NCI-H1694 treated with DMSO at 0.1 percent for 48 hours (cell line): ENCODE results near the gene RFX2.
"Not testable (repeated sequence)": the region's sequence is repeated elsewhere in the genome, so short reads cannot be mapped to it uniquely, and the experiment has no call there.

Experiments
- DNase-seq: peaks from one replicate; lab custom pipeline; 2025; lab: John Stamatoyannopoulos, UW

RFX2 gene

DNA sequence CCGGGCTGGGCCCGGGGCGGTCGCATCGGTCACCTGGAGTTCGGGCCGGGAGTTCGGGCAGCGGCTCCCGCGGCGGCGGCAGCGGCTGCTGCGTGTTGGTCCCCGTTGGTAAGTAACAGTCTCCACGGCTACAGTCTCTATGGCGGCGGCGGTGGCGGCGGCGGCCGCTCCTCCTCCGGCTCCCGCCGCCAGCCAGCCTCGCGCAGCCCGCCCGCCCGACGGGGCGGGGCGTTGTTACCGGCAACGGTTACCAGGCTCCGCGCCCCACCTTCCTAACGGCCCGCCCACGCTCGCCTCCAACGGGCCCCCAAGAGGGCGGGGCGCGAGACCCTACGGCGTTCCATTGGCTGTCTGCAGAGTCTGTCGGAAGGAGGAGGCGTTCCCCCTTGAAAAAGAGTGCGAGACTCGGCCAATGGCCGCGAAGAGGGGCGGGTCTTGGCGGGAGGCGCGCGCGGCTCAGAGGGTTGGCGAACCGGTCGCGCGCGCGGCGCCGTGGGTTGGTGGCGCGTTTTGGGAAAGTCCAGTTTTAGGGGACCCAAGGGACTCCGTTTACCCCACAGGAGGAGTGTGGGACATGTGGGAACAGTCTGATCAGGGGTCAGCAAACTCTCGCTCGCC, at the start of gene RFX2:
Gene RFX2, minus strand, starts transcription at position 141 of the 618 bp plus-strand sequence. CDS start 63,004 bp downstream, outside the sequence.
- peak; percentile 90 for DNase-seq

DNA sequence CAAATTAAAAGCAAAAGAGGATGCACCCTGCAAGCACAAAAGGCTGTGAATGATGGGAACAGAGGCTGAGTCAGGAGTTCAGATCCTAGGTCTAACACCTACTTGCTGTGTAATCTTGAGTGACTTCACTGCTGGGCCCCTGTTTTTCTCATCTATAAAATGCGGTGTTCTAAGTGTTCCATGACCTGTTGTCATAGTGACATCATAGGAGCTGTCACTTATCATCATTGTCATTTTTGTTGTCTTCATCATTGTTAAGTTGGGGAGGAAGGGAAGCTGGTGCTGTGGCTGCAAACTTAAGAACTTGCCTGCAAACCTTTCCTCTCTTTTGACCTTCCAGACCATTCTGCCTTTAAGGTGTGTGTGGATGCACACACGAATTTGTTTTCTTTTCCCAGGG, 45.7 kb upstream of the RFX2 start:
- no peak for DNase-seq

DNA sequence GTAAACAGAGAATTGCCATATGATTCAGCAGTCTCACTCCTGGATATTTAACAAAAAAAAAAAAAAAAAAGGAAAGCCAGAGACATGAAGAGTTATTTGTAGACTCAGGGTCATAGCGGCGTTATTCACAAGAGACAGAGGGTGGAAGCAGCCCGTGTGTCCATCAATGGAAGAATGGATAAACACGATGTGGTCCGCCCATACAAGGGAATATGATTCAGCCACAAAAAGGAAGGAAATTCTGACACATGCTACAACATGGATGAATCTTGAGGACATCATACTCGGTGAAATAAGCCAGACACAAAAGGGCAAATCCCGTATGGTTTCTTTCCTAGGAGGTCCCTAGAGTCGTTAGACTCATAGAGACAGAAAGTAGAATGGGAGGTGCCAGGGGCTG, 40.0 kb upstream of the RFX2 start:
- no peak for DNase-seq

DNA sequence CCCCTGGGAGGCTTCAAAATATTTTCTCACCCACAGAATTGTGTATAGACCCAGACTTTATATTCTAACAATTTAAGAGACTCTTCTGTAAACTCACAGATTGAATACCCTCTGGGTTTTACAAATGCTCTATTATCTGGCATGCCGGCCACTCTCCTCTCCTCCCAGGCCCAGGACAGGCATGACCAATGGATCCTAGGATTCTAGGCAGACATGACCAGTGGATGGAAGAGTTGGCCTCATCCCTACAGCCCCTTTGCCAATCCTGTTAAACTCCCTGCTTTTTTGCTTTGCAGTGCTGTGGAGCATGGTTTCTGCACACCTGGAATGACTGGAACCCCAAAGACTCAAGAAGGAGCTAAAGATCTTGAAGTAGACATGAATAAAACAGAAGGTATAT, 30.9 kb upstream of the RFX2 start:
- no peak for DNase-seq

GRCh38 chr19:6138511-6138910, 28.2 kb upstream of the RFX2 start:
- no peak for DNase-seq

- DNase-seq, result no peak
These were observed 27.8 kb upstream of the RFX2 start for GRCh38 chr19:6138066-6138465.

DNA sequence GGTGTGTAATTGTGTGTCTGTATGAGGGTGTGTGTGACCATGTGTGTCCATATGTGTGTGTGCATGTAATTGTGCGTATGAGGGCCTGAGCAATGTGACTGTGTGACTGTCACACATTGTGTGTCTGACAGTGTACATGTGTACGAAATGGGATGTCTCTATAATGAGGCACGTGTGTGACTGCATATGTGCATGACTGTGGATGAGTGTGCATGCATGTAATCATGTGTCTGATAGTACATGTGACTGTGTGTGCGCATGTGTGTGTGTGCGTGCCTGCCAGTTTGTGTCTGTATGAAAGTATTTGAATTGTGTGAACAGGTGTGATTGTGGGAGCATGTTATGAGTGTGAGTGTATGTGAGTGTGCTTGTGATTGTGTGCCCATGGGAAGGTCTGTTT, 22.9 kb upstream of the RFX2 start:
- no peak for DNase-seq

- no peak for DNase-seq
These were observed 22.2 kb upstream of the RFX2 start for GRCh38 chr19:6132482-6132881.

- DNase-seq, result no peak
These were observed 17.5 kb upstream of the RFX2 start for GRCh38 chr19:6127716-6128335.

- peak; percentile 50 for DNase-seq
These were observed 16.2 kb upstream of the RFX2 start for GRCh38 chr19:6126335-6126974.

GRCh38 chr19:6125571-6125989, 15.3 kb upstream of the RFX2 start:
- DNase-seq, result peak; percentile 77

DNA sequence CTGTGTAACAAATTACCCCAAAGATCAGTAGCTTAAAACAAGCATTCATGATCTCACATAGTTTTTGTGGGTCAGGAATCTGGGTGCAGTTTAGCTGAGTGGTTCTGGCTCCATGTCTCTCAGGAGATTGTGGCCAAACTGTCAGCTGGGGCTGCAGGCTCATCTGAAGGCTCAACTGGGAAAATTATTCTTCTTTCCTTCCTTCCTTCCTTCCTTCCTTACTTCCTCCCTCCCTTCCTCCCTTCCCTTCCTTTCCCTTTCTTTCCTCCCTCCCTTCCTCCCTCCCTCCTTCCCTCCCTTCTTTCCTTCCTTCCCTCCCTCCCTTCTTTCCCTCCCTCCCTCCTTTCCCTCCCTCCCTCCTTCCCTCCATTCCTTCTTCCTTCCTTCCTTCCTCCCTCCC, 8.7 kb upstream of the RFX2 start:
- no peak for DNase-seq

GRCh38 chr19:6118043-6118442, 7.7 kb upstream of the RFX2 start:
- no peak for DNase-seq

GRCh38 chr19:6117534-6117933, 7.2 kb upstream of the RFX2 start:
- no peak for DNase-seq

DNA sequence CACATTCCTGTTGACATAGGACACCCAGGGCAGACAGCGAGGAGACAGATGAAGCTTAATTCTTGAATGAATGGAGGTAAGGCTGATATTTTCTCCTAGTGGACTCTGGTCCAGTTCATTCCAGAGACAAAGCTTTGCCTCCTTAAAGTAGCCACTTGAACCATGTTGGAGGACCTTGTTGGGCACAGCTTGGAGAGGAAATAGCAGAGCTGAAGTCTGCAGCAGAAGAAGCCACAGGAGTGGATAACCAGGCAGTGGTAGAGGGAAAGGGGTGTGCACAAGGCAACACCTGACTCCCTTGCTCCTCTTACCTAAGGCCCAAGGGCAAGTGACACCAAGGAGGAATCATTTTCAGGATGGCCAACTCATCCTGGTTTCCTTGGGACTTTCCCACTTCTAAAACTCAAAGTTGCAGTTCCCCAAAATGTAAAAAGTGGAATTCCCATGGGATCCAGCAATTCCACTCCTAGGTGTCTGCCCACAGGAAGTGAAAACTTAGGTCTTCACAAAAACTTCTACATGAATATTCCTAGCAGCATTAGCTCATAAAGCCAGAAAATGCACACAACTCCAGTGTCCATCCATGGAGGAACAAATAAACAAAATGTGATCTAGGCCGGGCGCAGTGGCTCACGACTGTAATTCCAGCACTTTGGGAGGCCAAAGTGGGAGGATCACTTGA, 6.6 kb upstream of the RFX2 start:
- no peak for DNase-seq

DNA sequence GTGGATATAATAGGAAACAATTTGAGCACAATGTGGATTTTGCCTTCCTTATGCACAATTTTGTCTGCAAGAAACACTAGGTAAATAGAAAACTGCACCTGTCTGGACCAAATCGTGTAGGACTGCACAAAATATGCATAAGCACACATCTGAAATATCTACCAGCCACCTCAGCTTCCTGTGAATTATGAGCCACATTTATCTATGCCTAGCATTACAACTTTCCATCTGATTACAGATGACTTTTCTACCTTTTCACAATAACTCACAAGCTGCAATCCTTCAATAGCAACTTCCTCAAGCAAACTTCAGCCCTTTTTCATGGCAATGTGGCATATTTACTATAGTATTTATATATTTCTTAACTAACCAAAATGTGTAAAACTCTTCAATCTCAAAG, 5.7 kb upstream of the RFX2 start:
- DNase-seq, result no peak

DNA sequence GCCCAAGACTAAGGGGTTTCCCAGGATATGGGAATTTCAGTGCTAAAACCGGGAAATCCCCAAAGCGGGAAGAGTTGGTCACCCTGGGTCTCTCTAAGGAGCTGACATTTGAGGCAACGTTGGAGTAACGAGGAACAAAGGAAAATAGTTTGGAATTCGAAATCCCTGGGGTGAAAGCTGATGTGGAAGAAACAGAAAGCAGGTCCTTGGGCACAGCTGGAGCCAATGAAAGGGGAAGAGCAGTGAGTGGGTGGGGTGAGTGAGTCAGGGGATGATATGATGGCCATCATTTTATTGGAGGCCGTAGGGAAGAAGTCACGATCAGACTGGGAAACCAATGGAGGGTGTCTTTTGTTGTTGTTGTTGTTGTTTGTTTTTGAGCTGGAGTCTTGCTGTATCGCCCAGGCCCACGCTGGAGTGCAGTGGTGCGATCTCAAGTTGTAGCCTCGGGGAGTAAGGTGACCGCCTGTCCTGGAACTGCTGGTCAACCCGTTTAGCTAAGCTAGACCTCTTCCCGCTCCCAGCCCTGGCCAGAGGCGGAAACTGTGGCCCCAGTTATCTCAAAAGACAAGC, 3.4 kb upstream of the RFX2 start:
- DNase-seq, result no peak

- DNase-seq, result no peak
These were observed 353 bp downstream of the RFX2 start for GRCh38 chr19:6109947-6110346.

DNA sequence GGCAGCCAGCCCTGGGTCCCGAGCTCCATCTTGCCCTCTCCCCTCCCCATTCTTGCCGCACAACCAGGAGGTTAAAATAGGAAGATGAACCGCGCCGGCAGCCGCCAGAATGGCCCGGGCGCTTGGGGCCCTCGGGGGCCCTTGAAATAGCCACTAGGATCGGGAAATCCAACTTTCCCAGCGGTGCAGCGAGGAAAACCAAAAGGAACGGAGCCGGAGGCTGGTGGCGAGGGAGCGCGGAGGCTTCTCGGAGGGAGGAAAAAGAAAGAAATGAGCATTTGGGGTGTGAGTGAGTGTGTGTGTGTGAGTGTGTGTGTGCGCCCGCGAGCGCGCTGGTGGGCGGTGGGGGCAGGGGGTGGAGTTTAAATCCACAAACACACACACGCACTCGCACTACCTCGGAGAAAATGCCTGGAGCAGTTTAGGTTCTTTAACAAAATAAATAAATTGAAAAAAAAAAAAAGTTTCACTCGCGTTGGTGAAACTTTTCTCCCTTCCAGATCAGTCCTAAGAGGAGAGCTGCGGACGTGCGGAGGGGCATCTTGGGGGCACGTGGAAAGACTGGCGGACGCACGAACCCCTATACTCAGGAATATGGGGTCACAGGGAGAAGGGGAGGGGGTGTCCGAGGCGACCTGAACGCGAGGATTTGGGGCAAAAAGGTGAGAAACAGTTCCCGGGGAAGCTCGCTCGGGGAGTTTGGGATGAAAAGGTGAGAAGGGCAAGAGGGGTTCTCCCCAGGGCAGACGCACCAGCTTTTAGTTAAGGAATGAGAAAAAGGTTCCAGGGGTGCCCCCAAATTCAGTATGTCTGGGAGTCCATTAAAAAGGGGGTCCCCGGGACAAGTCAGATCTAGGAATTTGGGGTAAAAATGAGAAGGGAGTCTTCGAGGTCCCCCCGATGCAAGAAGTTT, 1.3 kb downstream of the RFX2 start:
- no peak for DNase-seq

DNA sequence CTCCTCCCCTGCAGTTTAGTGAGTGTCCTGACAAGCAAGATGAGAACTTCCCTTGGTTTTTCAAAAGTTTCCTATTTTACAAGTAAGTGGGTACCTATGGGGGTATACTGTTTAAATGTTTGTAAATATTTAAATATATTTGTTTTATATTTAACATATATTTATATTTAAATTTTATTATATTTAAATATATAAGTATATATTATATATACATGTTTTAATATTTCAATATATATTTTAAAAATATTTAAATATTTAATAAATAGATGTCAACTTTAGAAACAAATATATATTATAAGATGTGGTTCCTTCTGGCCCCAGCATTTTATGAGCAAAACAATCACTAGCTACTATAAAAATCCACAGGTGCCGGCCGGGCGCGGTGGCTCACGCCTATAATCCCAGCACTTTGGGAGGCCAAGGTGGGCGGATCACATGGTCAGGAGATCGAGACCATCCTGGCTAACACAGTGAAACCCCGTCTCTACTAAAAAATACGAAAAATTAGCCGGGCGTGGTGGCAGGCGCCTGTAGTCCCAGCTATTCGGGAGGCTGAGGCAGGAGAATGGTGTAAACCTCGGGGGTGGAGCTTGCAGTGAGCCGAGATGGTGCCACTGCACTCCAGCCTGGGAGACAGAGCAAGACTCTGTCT, 3.5 kb downstream of the RFX2 start:
- DNase-seq, result not testable (repeated sequence)

DNA sequence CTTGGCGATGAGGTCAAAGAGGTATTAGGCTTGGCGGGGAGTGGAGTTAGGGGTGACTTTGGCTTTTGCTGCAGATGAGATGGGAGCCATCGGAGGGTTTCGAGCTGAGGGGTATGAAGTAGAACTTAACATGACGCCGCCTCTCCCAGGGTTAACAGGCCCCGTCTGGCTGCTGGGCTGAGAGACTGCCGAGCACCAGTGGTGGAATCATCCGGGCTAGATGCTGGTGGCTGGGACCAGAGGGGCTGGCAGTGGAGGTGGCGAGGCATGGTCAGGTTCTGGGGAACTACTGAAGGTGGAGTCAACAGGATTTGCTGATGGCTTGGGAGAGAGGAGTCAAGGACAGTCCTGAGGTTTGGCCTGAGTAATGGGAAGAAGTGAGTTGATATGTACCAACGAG, 4.9 kb downstream of the RFX2 start:
- DNase-seq, result no peak
